Suppressor macrophage treated with lipopolysaccharide for 4 hours (primary cell): Measurements from ENCODE around the gene CYP20A1.
"Not testable (repeated sequence)": the region's sequence is repeated elsewhere in the genome, so short reads cannot be mapped to it uniquely, and the experiment has no call there.

Experiments
- DNase-seq: peaks from one replicate; pipeline ENCODE4 v3.0.0-alpha.2; 2020

Gene CYP20A1

DNA sequence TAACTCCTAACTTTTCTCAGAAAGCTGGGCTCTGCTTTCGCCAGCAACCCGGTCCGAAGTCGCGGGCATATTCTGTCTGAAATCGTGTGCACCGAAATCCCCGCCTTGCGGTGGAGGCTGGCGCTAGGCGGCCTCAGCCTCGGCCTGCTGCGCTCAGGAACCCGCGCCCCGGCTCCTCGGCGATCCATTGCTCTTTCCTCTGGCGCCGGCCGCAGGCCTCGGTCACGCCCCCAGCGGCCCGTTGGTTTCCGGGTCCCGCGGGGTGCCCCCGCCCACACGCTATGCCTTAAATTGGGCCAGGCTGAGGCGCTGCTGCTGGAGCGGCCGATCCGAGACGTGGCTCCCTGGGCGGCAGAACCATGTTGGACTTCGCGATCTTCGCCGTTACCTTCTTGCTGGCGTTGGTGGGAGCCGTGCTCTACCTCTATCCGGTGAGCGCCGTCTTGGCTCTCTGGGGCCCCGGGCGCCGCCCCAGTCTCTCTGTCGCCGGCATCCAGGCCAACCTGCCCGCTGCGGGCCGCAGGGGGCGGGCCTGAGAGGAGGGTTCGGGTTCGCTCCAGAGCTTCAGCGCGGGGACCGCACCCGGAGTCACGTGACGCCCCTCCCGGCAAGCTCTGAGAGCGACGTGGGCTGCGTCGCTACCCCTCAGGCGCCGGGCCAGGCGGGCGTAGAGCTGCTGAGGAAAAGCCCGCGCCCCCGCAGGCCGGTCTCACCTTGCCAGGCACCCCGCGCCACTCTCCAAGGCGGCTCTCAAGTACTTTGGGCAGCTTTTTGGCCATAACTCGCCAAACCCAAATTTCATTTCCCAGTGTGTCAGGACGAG is at the start of gene CYP20A1:
Gene CYP20A1 (plus strand): TSS at position 315 of the 823 bp plus-strand sequence. CDS start 45 bp downstream, at position 360.
- peak; percentile 99 for DNase-seq

- not testable (repeated sequence) for DNase-seq
Measured at GRCh38 chr2:203190547-203190946, 48.3 kb upstream of the CYP20A1 start.

GRCh38 chr2:203191026-203191425 is 47.8 kb upstream of the CYP20A1 start:
- DNase-seq: not testable (repeated sequence)

DNA sequence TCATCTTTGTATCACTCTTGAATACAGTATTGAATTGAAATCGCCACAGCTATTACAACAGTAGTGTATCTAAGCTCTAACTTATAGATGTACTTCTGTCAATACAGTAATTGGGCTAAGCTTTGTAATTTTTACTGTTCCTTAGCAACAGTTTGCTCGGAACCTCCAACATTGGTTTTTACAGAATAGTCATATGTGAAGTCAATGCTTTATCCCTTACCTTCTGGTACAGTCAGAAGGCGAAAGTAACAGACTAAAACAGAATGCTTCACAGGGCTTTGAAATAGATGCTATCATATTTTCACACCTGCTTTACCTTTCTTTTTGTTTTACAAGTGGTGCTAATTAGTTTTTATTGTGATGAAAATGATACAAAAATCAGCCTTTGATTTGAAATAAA is 46.9 kb upstream of the CYP20A1 start:
- no peak for DNase-seq

GRCh38 chr2:203195331-203196036 is 43.3 kb upstream of the CYP20A1 start:
- DNase-seq: no peak

DNA sequence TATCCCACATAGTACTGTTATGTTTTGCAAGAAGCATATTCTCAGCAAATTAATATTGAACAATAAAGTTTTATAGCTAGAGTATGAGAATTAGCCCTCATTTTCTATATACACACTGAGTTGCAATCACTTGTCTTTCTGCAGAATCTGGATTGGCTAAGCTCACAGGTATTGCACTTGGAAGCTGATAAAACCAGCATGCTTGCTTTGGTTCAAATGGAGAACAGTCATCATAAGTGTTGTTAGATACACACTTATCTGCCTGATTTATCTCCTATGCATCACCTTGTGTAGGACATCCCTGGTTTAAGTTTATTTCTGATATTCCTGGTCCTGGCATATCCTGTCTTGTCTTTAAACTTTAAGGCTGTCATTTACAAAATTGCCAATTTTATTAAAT is 38.0 kb upstream of the CYP20A1 start:
- no peak for DNase-seq

GRCh38 chr2:203201426-203201825 is 37.4 kb upstream of the CYP20A1 start:
- no peak for DNase-seq

GRCh38 chr2:203209538-203209937 is 29.3 kb upstream of the CYP20A1 start:
- no peak for DNase-seq

DNA sequence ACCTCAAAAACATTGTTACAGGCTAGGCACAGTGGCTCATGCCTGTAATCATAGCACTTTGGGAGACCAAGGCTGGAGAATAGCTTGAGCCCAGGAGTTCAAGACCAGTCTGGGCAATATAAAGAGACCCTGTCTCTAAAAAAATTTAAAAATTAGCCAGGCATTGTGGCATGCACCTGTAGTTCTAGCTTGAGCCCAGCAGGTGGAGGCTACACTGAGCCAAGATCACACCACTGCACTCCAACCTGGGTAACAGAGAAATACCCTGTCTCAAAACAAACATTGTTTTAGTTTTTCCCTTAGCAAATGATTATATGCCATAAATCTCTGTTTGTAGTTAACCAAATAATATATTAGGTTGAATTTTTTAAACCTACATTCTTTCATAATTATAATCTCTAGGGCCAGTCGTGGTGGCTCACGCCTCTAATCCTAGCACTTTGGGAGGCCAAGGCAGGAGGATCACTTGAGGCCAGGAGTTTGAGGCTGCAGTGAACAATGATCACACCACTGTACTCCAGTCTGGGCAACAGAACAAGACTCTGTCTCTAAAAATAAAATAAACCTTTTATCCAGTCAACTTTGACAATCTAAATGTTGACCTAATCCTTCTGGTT is 13.3 kb upstream of the CYP20A1 start:
- DNase-seq: no peak

DNA sequence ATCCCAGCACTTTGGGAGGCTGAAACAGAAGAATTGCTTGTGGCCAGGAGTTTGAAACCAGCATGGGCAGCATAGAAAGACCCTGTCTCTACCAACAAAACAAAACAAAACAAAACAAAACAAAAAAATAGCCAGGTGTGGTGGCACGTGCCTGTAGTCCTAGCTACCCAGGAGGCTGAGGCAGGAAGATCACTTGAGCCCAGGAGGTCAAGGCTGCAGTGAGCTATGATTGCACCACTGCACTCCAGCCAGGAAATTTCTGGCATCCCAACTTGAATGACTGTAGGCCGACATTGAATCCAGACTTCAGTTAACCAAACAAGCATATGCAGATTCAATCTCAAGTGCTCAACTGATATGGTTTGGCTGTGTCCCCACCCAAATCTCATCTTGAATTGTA is 9.1 kb upstream of the CYP20A1 start:
- DNase-seq: not testable (repeated sequence)

DNA sequence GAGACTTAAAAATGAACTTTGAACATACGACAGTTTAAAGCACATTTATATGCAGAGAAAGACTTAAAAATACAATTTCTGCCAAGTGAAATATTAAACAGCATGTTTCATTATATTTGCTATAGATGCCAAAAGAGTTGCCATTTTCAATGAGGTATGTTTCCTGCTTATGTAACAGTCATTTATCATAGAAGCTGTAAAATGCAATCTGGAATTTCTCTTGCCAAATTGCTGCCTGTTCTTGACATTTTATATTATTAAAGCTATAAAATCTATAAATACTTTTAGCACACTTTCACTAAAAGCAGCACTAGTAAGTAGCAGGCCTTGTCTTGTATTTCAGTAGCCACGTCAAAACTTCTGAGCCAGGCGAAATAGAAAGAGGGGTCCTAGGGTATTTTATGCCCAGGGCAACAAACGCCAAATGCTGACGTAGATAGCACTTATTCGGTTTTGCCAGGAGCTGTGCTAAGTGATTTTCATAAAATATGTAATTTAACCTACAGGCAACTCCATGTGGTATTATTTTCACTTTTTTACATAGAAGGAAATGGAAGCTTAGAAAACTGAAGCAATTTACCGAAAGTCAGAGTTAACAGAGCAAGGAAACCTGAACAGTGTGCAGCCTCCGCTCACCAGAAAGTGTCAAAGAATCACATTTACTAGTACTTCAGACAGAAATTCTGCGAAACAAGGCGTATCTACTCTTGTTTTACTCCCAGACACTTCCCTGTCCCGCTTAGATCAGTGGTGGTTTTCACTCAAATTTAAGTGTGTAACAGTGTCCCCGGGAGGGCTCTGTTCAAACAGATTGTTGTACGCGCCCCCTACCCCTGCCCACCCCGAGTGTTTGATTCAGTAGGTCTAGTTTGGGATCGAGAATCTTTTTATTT is 1.2 kb upstream of the CYP20A1 start:
- no peak for DNase-seq

GRCh38 chr2:203238292-203238703 is 520 bp upstream of the CYP20A1 start:
- DNase-seq: no peak

- DNase-seq: peak; percentile 6
Measured at GRCh38 chr2:203240491-203240890, 1.7 kb downstream of the CYP20A1 start.

DNA sequence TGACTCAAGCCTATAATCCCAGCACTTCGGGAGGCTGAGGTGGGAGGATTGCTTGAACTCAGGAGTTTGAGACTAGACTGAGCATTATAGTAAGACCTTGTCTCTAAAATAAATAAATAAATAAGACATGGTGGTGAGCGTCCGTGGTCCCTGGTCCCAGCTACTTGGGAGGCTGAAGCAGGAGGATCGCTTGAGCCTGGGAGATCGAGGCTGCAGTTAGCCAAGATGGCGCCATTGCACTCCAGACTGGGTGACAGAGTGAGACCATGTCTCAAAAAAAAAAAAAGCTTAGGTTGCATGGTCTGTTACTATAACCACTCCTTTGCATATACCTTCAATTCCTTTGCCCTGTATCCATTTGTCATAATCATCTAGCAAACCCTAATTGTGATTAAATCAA is 3.7 kb downstream of the CYP20A1 start:
- DNase-seq: no peak

- DNase-seq: no peak
Measured at GRCh38 chr2:203246646-203247045, 7.8 kb downstream of the CYP20A1 start.

DNA sequence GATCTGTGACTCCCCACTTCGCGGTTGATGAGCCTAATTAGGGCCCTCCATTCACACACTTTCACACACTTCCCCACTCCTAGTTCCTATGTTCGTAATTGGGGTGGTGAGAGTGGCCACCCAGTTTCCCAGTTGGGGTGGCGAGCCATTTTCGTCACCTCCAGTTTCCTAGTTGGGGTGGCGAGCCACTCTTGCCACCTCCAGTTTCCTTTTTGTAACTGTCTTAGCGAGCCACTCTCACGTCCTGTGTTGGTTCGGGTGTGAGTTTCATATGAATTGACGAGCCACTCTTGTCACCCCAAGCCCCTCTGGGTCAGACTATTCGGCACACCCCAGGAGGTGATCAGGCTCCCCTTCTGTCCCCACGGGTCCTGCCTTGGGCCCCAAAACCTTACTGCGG is 14.0 kb downstream of the CYP20A1 start:
- DNase-seq: no peak

GRCh38 chr2:203253422-203254095 is 14.7 kb downstream of the CYP20A1 start:
- not testable (repeated sequence) for DNase-seq

DNA sequence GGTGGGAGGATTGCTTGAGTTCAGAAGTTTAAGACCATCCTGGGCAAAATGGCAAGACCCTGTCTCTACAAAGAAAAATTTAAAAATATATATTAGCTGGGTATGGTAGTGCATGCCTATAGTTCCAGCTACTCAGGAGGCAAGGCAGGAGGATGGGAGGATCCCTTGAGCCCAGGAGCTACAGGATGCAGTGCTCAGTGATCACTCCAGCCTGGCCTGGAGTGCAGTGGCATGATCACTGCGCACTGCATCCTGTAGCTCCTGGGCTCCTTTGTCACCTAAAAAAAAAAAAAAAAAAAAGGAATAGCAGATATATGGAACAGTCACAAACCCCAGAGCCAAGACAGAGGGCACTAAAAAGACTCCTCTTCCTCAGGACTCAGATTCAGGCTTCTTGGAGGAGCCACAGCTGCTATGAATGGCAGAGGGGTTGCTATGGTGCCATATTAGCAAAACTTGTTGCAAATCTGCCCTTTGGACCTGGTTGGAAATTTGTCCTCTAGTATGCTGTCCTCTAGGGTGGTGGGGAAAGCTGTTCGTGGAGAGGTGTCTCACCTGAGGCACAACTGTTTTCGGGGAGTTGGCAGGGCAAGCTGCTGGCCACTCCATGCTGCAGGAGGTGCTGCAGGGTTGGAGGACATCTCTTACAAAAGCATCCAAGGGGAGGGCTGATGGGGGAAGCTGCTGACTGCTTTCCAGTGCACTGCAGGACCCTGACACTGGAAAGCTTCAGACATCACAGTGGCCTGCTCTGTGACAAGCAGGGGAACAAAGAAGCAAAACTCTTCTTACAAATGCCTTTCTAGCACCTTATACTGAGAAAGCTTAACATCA is 22.7 kb downstream of the CYP20A1 start:
- DNase-seq: no peak

GRCh38 chr2:203279288-203279687 is 40.5 kb downstream of the CYP20A1 start:
- DNase-seq: no peak

DNA sequence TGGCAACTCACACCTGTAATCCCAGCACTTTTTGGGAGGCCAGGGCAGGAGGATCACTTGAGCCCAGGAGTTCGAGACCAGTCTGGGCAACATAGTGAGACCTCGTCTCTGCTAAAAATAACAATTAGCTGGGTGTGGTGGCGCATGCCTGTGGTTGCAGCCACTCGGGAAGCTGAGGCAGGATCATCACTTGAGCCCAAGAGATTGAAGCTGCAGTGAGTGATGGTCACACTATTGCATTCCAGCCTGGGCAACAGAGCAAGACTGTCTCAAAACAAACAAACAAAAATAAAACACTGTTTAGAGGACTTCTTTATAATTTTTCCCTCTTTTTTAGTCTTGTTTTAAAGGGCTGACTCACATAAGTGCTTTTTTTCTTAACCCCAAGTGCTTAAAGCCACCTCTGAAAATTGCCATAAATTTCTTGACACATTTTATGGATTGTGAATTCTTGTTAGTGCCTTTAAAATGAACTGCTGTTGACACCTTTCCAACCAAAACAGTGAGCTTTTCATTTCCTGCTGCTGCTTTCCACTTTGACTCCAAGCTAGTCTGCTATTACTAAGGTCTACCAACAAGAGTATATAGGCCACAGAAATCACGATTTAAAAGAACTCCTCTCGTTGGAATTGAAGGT is 41.7 kb downstream of the CYP20A1 start:
- DNase-seq: no peak

- no peak for DNase-seq
Measured at GRCh38 chr2:203282101-203282500, 43.3 kb downstream of the CYP20A1 start.
